ENCODE measurements around the gene TTC3. TPM values are rescaled to one million over a fixed set of nuclear protein-coding genes. Genes with fewer than 3 reads are reported as not detected.

Gene TTC3
- total RNA-seq, 1 experiment from 2014 or later = 71.5 TPM

GRCh38 chr21:37241426-37241825 is 168.4 kb downstream of the TTC3 start:
- DNase-seq (ENCODE audit: low read depth, low spot score) = no peak
- Histone ChIP-seq H3K9me2 (ENCODE audit: insufficient read depth) (no peaks in the 10 kb centered on the region), H3K9ac (ENCODE audit: low read length) (no peak overlapping the region), H2AFZ (ENCODE audit: low read depth, low read length, poor library complexity, severe bottlenecking) (no peak overlapping the region), H3K4me1 (ENCODE audit: control insufficient read depth in 1 of 2, insufficient read depth in 2 of 2, low read length in 2 of 2) (no peaks in the 10 kb centered on the region), H3K9me3 (ENCODE audit: control insufficient read depth in 1 of 2, insufficient read depth in 1 of 2, low read depth in 1 of 2, low read length in 2 of 2) (no peaks in the 10 kb centered on the region), H3K27ac (ENCODE audit: low read depth, low read length) (no peak overlapping the region), H3K27me3 (ENCODE audit: insufficient read depth, low read length) (no peaks in the 10 kb centered on the region), H3K4me3 (replicated peaks in 1 of 2; ENCODE audit: low read depth in 1 of 2, low read length in 2 of 2) (no peak overlapping the region), H3K79me2 (ENCODE audit: insufficient read depth, low read length) (peaks cover 49% of the 10 kb centered on the region), H3K36me3 (ENCODE audit: control insufficient read depth in 1 of 2, insufficient read depth in 2 of 2, low read length in 2 of 2) (no peaks in the 10 kb centered on the region; a peak in 1 of 4 replicates), H4K20me1 (ENCODE audit: insufficient read depth) (no peaks in the 10 kb centered on the region), H3K4me2 (ENCODE audit: low read length) (no peak overlapping the region)
- BruUV-seq (replicated peaks) = no TSS peak
- POLR2A ChIA-PET = no interaction called here
- RAD21 ChIA-PET (ENCODE audit: low non-redundant PET in 1 of 2, low total read pairs in 2 of 2, uncharacterized antibody in 2 of 2, unreplicated experiment in 2 of 2) = no interaction called here
- no peak for ATAC-seq
- CTCF ChIA-PET = no interaction called here
- intact Hi-C loops (cut with micrococcal nuclease) = no loop called here
- no peak for TF ChIP-seq ZFX (IDR thresholded peaks at IDR 0.05)
- TF ChIP-seq SP1 (IDR thresholded peaks at IDR 0.05; ENCODE audit: low read depth) = no peak
- TF ChIP-seq ELF1 (IDR thresholded peaks at IDR 0.05; ENCODE audit: borderline replicate concordance, low read depth) = no peak
- no peak for TF ChIP-seq CBX3 (IDR thresholded peaks at IDR 0.05; ENCODE audit: low read depth)
- no peak for TF ChIP-seq POLR2A (IDR thresholded peaks at IDR 0.05; ENCODE audit: borderline replicate concordance, extremely low read depth, insufficient read depth, insufficient read length)
- no peak for TF ChIP-seq ZNF274 (IDR thresholded peaks at IDR 0.05; ENCODE audit: low read depth, low read length)
- no peak for TF ChIP-seq POLR2AphosphoS5 (IDR thresholded peaks at IDR 0.05; ENCODE audit: low read depth, low read length)
- no peak for TF ChIP-seq ZBTB33 (IDR thresholded peaks at IDR 0.05; ENCODE audit: extremely low read depth, insufficient replicate concordance, low read length)
- TF ChIP-seq JUND (IDR thresholded peaks at IDR 0.05) = no peak
- TF ChIP-seq CTCF (IDR thresholded peaks at IDR 0.05 in 2 of 3, conservative IDR thresholded peaks at IDR 0.05 in 1 of 3; ENCODE audit: borderline replicate concordance in 1 of 3, insufficient read depth in 1 of 3, low read depth in 2 of 3, low read length in 2 of 3) = no peak
- TF ChIP-seq MAX (IDR thresholded peaks at IDR 0.05) = no peak
- TF ChIP-seq EZH2phosphoT487 (IDR thresholded peaks at IDR 0.05; ENCODE audit: borderline replicate concordance) = no peak
- no peak for TF ChIP-seq REST (IDR thresholded peaks at IDR 0.05; ENCODE audit: low read depth)
- TF ChIP-seq SRF (IDR thresholded peaks at IDR 0.05; ENCODE audit: low read depth) = no peak
- TF ChIP-seq ATF3 (IDR thresholded peaks at IDR 0.05) = no peak
- no peak for TF ChIP-seq SIN3A (IDR thresholded peaks at IDR 0.05; ENCODE audit: low read depth)
- no peak for TF ChIP-seq RAD21 (IDR thresholded peaks at IDR 0.05; ENCODE audit: low read depth)
- no peak for TF ChIP-seq CEBPB (IDR thresholded peaks at IDR 0.05; ENCODE audit: low read depth)
- no peak for TF ChIP-seq EGR1 (IDR thresholded peaks at IDR 0.05; ENCODE audit: low read depth)

Measured in HCT116 (cell line).